Loucy (cell line): Measurements from ENCODE around the gene CCDC83.

ENCODE experiments used
- CTCF ChIP-seq: fragments of 200-600 bp; sonication (generic); conservative IDR thresholded peaks from 2 replicates; pipeline ENCODE4 v1.5.1; 2014; ENCODE audit warnings: mild to moderate bottlenecking, antibody characterized with exemption, low read length
- EZH2phosphoT487 ChIP-seq: fragments of 200-600 bp; IDR thresholded peaks from 2 replicates; pipeline ENCODE4 v1.6.1; 2018; ENCODE audit warnings: antibody characterized with exemption, mild to moderate bottlenecking, moderate library complexity, borderline replicate concordance

GRCh38 chr11:85863855-85864254 lies 8.7 kb downstream of the CCDC83 start:
- no peak for TF ChIP-seq CTCF
- TF ChIP-seq EZH2phosphoT487: no peak
